Epidermal melanocyte (primary cell): ENCODE results near the gene ARG1.

Experiments
- DNase-seq: peaks from one replicate; pipeline ENCODE4 v3.0.0; 2011; ENCODE audit warnings: low spot score; ENCODE audit not compliant: insufficient read length

ARG1 gene

GRCh38 chr6:131581523-131581922 is 8.5 kb downstream of the ARG1 start:
- DNase-seq = no peak

- DNase-seq = no peak
Observed at GRCh38 chr6:131586543-131586942, 13.5 kb downstream of the ARG1 start.

- no peak for DNase-seq
Observed at GRCh38 chr6:131587909-131588308, 14.9 kb downstream of the ARG1 start.

GRCh38 chr6:131588643-131589042 is 15.6 kb downstream of the ARG1 start:
- DNase-seq = no peak

- no peak for DNase-seq
Observed at GRCh38 chr6:131592935-131593334, 19.9 kb downstream of the ARG1 start.

GRCh38 chr6:131594074-131594473 is 21.0 kb downstream of the ARG1 start:
- no peak for DNase-seq

GRCh38 chr6:131597446-131597845 is 24.4 kb downstream of the ARG1 start:
- DNase-seq = no peak

- no peak for DNase-seq
Observed at GRCh38 chr6:131600716-131601115, 27.7 kb downstream of the ARG1 start.

GRCh38 chr6:131602781-131603312 is 29.8 kb downstream of the ARG1 start:
- DNase-seq = no peak

- DNase-seq = no peak
Observed at GRCh38 chr6:131613296-131613925, 40.4 kb downstream of the ARG1 start.

GRCh38 chr6:131615275-131615674 is 42.2 kb downstream of the ARG1 start:
- DNase-seq = no peak

- peak; percentile 76 for DNase-seq
Observed at GRCh38 chr6:131627724-131628682, 55.0 kb downstream of the ARG1 start, which contains the start of gene MED23. TSS of gene MED23 (minus strand) at chr6:131628242. CDS start at chr6:131628049, 193 bp downstream.

GRCh38 chr6:131628726-131629125 is 55.7 kb downstream of the ARG1 start:
- no peak for DNase-seq

GRCh38 chr6:131629651-131630050 is 56.6 kb downstream of the ARG1 start:
- no peak for DNase-seq

GRCh38 chr6:131631625-131632289 is 58.7 kb downstream of the ARG1 start:
- no peak for DNase-seq
